Measurements from ENCODE around the gene DYSF.

Gene DYSF

GRCh38 chr2:71678874-71679273, 225.5 kb downstream of the DYSF start:
- no peak overlapping the region for H2AFZ ChIP-seq (ENCODE audit: low read length)
- H3K79me2 ChIP-seq (ENCODE audit: insufficient read depth, low read length): no peaks in the 10 kb centered on the region
- no peaks in the 10 kb centered on the region for H3K27me3 ChIP-seq (ENCODE audit: insufficient read depth, low read length, poor library complexity, severe bottlenecking)
- no peaks in the 10 kb centered on the region for H3K36me3 ChIP-seq (ENCODE audit: insufficient read depth, low read length)
- H3K4me1 ChIP-seq (ENCODE audit: insufficient read depth, low read length, poor library complexity, severe bottlenecking): no peaks in the 10 kb centered on the region
- H3K4me3 ChIP-seq (ENCODE audit: low read length, poor library complexity, severe bottlenecking): no peak overlapping the region
- no peaks in the 10 kb centered on the region for H3K9me2 ChIP-seq (replicated peaks; ENCODE audit: low read depth, low read length)
- no peak overlapping the region for H3K9ac ChIP-seq (ENCODE audit: low read depth, low read length, poor library complexity, severe bottlenecking)
- no peaks in the 10 kb centered on the region for H4K20me1 ChIP-seq (ENCODE audit: insufficient read depth, low read length, poor library complexity, severe bottlenecking)
- no peak overlapping the region for H3K4me2 ChIP-seq (ENCODE audit: low read depth, low read length, poor library complexity, severe bottlenecking)
- TF ChIP-seq EZH2phosphoT487 (IDR thresholded peaks at IDR 0.05; ENCODE audit: borderline replicate concordance): no peak
- no peak for TF ChIP-seq CTCF (conservative IDR thresholded peaks at IDR 0.05; ENCODE audit: low read length)
- H3K9me3 ChIP-seq (ENCODE audit: insufficient read depth, low read depth, low read length): no peaks in the 10 kb centered on the region
- H3F3A ChIP-seq (ENCODE audit: low read depth): no peaks in the 10 kb centered on the region

DNA sequence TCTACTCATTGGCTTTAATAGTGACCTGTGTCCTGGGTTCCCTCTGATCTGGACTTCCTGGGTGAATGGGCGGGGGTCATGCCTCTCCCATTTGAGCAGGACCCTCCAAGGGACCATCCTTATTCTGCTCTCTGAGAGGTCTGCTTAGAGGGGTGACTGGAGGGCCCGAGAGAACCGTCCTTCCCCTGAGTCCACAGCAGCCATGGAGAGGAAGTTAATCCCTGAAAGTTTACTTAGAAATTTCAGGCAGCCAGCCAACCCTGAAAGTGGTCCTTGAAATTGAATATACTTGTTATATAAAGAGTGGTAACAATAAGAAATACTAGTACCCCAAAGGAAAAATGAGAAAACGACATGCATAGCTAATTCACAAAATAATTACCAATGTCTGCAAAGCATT, 226.1 kb downstream of the DYSF start:
- Histone ChIP-seq H3K36me3 (ENCODE audit: insufficient read depth, low read length) (no peaks in the 10 kb centered on the region), H3K79me2 (ENCODE audit: insufficient read depth, low read length) (no peaks in the 10 kb centered on the region), H3K27me3 (ENCODE audit: insufficient read depth, low read length, poor library complexity, severe bottlenecking) (no peaks in the 10 kb centered on the region), H3F3A (ENCODE audit: low read depth) (no peaks in the 10 kb centered on the region), H2AFZ (ENCODE audit: low read length) (no peak overlapping the region), H3K4me3 (ENCODE audit: low read length, poor library complexity, severe bottlenecking) (no peak overlapping the region), H3K9me2 (replicated peaks; ENCODE audit: low read depth, low read length) (no peaks in the 10 kb centered on the region), H3K4me2 (ENCODE audit: low read depth, low read length, poor library complexity, severe bottlenecking) (no peak overlapping the region), H3K9ac (ENCODE audit: low read depth, low read length, poor library complexity, severe bottlenecking) (no peak overlapping the region), H3K4me1 (ENCODE audit: insufficient read depth, low read length, poor library complexity, severe bottlenecking) (no peaks in the 10 kb centered on the region), H4K20me1 (ENCODE audit: insufficient read depth, low read length, poor library complexity, severe bottlenecking) (no peaks in the 10 kb centered on the region), H3K9me3 (ENCODE audit: insufficient read depth, low read depth, low read length) (no peaks in the 10 kb centered on the region)
- TF ChIP-seq CTCF (conservative IDR thresholded peaks at IDR 0.05; ENCODE audit: low read length) (no peak), EZH2phosphoT487 (IDR thresholded peaks at IDR 0.05; ENCODE audit: borderline replicate concordance) (no peak)

DNA sequence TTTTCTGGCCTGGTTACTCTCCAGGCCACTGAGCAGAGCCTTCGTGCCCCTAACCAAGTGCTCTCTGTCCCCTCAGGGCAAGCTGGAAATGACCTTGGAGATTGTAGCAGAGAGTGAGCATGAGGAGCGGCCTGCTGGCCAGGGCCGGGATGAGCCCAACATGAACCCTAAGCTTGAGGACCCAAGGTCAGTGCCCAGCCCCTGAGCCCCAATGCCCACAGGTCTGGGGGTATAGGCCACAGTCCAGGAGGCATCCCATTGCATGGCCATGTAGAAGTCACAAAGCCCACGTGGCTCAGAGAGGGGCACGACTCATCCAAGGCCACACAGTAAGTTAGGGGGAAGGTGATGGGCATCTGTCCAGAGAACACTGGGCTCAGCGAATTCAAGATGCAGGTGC, 227.6 kb downstream of the DYSF start:
- H3K4me2 ChIP-seq (ENCODE audit: low read depth, low read length, poor library complexity, severe bottlenecking): no peak overlapping the region
- no peaks in the 10 kb centered on the region for H3K27me3 ChIP-seq (ENCODE audit: insufficient read depth, low read length, poor library complexity, severe bottlenecking)
- no peaks in the 10 kb centered on the region for H3K36me3 ChIP-seq (ENCODE audit: insufficient read depth, low read length)
- no peaks in the 10 kb centered on the region for H3K9me3 ChIP-seq (ENCODE audit: insufficient read depth, low read depth, low read length)
- TF ChIP-seq CTCF (conservative IDR thresholded peaks at IDR 0.05; ENCODE audit: low read length): no peak
- no peaks in the 10 kb centered on the region for H3K79me2 ChIP-seq (ENCODE audit: insufficient read depth, low read length)
- H3K9ac ChIP-seq (ENCODE audit: low read depth, low read length, poor library complexity, severe bottlenecking): no peak overlapping the region
- H2AFZ ChIP-seq (ENCODE audit: low read length): no peak overlapping the region
- H4K20me1 ChIP-seq (ENCODE audit: insufficient read depth, low read length, poor library complexity, severe bottlenecking): no peaks in the 10 kb centered on the region
- no peaks in the 10 kb centered on the region for H3K9me2 ChIP-seq (replicated peaks; ENCODE audit: low read depth, low read length)
- no peaks in the 10 kb centered on the region for H3F3A ChIP-seq (ENCODE audit: low read depth)
- H3K4me3 ChIP-seq (ENCODE audit: low read length, poor library complexity, severe bottlenecking): no peak overlapping the region
- H3K4me1 ChIP-seq (ENCODE audit: insufficient read depth, low read length, poor library complexity, severe bottlenecking): no peaks in the 10 kb centered on the region
